ENCODE results near the gene C19orf53.

Gene C19orf53

DNA sequence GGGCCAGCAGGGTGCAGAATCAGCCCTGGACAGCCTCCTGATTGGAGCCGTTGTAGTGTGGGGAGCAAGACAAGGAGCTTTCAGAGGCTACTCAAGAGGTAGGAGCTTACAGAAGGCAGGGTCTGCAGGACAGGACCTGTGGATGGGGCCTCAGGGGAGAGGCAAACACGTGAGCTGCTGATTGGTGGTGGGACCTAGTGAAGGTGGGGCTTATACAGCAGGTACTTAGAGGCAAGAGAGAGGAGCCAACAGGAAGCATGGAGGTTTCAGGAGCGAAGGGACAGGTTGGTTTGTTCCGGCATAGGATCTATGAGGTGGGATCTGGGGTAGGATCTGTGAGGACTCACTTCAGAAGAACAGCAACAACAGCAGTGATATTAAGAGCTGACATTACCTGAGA, 53.4 kb downstream of the C19orf53 start:
- DNase-seq, result no peak
